ENCODE results near the gene UNKL.

UNKL gene

DNA sequence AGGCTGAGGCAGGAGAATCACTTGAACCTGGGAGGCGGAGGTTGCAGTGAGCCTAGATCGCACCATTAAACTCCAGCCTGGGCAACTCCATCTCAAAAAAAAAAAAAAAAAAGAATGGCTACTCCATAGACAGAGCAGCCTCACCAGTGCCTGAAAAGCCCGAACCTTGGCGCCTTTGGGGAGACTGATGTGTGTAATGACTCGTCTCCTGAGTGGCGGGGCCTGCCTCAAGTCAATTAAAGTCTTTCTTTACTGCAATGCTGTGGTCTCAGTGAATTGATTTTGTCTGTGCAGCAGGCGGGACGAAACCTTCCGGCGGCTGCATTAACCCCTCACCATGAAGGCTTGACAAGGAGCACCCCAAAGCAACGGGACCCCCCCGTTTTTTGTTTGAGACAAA, 9.5 kb upstream of the UNKL start (continued):
- TF ChIP-seq ZFP3 (tag by site-specific recombination; IDR thresholded peaks at IDR 0.05; ENCODE audit: low read depth), result no peak
- TF ChIP-seq, protein P1, sequence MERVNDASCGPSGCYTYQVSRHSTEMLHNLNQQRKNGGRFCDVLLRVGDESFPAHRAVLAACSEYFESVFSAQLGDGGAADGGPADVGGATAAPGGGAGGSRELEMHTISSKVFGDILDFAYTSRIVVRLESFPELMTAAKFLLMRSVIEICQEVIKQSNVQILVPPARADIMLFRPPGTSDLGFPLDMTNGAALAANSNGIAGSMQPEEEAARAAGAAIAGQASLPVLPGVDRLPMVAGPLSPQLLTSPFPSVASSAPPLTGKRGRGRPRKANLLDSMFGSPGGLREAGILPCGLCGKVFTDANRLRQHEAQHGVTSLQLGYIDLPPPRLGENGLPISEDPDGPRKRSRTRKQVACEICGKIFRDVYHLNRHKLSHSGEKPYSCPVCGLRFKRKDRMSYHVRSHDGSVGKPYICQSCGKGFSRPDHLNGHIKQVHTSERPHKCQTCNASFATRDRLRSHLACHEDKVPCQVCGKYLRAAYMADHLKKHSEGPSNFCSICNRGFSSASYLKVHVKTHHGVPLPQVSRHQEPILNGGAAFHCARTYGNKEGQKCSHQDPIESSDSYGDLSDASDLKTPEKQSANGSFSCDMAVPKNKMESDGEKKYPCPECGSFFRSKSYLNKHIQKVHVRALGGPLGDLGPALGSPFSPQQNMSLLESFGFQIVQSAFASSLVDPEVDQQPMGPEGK (tag by site-specific recombination; IDR thresholded peaks at IDR 0.05), result no peak

DNA sequence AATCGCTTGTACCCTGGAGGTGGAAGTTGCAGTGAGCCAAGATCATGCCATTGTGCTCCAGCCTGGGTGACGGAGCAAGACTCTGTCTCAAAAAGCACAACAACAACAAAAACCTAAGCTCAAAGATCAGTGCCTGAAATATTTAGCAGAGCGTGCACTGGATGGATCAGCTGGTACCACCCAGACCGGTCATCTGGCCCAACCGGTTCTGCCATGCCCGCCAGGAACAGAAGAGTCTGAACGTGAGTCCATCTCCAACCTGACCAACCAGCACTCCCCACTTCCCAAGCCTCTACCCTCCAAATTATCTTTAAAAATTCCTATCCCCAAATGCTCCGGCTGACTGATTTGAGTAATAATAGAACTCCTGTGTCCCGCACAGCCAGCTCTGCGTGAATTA, 7.6 kb upstream of the UNKL start:
- Histone ChIP-seq H3K27ac (ENCODE audit: extremely low read depth, low read depth, low read length) (no peak overlapping the region), H3K4me3 (ENCODE audit: low read depth, low read length) (no peak overlapping the region), H3K4me1 (ENCODE audit: control insufficient read depth, insufficient read depth, low read length) (peaks cover 3% of the 10 kb centered on the region; the same call in 1 of the 2 replicates), H3K9me3 (ENCODE audit: control insufficient read depth, insufficient read depth, low read depth, low read length) (no peaks in the 10 kb centered on the region), H3K36me3 (ENCODE audit: control insufficient read depth in 2 of 2, insufficient read depth in 1 of 2, low read length in 2 of 2) (peaks cover 0 to 4% of the 10 kb centered on the region in 2 experiments; a peak in 2 of 3 replicates)
- CTCF ChIA-PET, result no interaction called here
- no peak for TF ChIP-seq ZFP41 (tag by site-specific recombination; IDR thresholded peaks at IDR 0.05; ENCODE audit: borderline replicate concordance)
- no peak for TF ChIP-seq ZNF658 (tag by site-specific recombination; IDR thresholded peaks at IDR 0.05)
- TF ChIP-seq HOXD13 (CRISPR knock-in tag; IDR thresholded peaks at IDR 0.05; ENCODE audit: borderline replicate concordance), result no peak
- TF ChIP-seq, protein P2, sequence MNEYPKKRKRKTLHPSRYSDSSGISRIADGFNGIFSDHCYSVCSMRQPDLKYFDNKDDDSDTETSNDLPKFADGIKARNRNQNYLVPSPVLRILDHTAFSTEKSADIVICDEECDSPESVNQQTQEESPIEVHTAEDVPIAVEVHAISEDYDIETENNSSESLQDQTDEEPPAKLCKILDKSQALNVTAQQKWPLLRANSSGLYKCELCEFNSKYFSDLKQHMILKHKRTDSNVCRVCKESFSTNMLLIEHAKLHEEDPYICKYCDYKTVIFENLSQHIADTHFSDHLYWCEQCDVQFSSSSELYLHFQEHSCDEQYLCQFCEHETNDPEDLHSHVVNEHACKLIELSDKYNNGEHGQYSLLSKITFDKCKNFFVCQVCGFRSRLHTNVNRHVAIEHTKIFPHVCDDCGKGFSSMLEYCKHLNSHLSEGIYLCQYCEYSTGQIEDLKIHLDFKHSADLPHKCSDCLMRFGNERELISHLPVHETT (tag by site-specific recombination; IDR thresholded peaks at IDR 0.05), result no peak
- no peak for TF ChIP-seq ZNF324 (tag by site-specific recombination; IDR thresholded peaks at IDR 0.05)
- TF ChIP-seq, protein P1 (tag by site-specific recombination; IDR thresholded peaks at IDR 0.05), result no peak
- no peak for TF ChIP-seq ZNF155 (tag by site-specific recombination; IDR thresholded peaks at IDR 0.05)
- no peak for TF ChIP-seq ZNF48 (tag by site-specific recombination; IDR thresholded peaks at IDR 0.05)
- no peak for TF ChIP-seq ZNF654 (tag by site-specific recombination; IDR thresholded peaks at IDR 0.05; ENCODE audit: low read depth)
- no peak for TF ChIP-seq ZNF350 (tag by site-specific recombination; IDR thresholded peaks at IDR 0.05)
- POLR2A ChIA-PET, result no interaction called here

DNA sequence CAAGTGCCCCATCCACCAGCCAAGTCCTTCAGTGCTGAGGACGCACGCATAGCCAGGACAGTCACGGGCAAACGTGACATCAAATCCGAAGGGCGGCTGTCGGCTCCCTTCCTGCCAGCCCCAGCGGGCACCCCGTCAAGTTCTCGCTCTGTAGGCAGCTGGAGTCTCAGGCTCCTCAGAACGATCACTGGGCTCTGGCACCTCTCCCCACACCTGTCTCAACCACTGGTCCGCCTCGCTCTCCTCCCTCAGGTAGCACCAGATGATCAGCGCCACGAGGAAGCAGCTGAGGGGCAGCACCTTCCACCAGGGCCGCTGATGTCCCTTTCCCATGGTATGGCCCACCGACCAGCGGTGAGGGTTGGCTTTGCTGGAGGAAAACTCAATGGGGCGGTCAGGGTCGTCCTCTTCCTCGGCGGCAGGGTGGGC, 5.6 kb upstream of the UNKL start:
- Histone ChIP-seq H3K36me3 (ENCODE audit: control insufficient read depth in 2 of 2, insufficient read depth in 1 of 2, low read length in 2 of 2) (peaks cover 0 to 4% of the 10 kb centered on the region in 2 experiments; a peak in 2 of 3 replicates), H3K4me3 (ENCODE audit: low read depth, low read length) (peak overlapping the region; percentile 75), H3K27ac (ENCODE audit: extremely low read depth, low read depth, low read length) (peak overlapping the region; percentile 60; the same call in 1 of the 2 replicates), H3K4me1 (ENCODE audit: control insufficient read depth, insufficient read depth, low read length) (peaks cover 3% of the 10 kb centered on the region; the same call in 1 of the 2 replicates), H3K9me3 (ENCODE audit: control insufficient read depth, insufficient read depth, low read depth, low read length) (no peaks in the 10 kb centered on the region)
- CTCF ChIA-PET, result interaction anchor here (0.7 to 1.0 kb wide), 2 partner anchors 45 to 758 kb away, joined by 3 read pairs; no protein-coding TSS in a partner anchor
- TF ChIP-seq ZNF146 (tag by site-specific recombination; IDR thresholded peaks at IDR 0.05) (no peak), GLIS2 (tag by site-specific recombination; IDR thresholded peaks at IDR 0.05) (no peak), ZNF416 (tag by site-specific recombination; IDR thresholded peaks at IDR 0.05) (no peak), ZNF354C (tag by site-specific recombination; IDR thresholded peaks at IDR 0.05; ENCODE audit: borderline replicate concordance, low read depth) (no peak), HOXA7 (CRISPR knock-in tag; IDR thresholded peaks at IDR 0.05; ENCODE audit: borderline replicate concordance) (no peak), ZNF600 (tag by site-specific recombination; IDR thresholded peaks at IDR 0.05) (no peak), ZNF501 (tag by site-specific recombination; IDR thresholded peaks at IDR 0.05) (no peak), OSR2 (tag by site-specific recombination; IDR thresholded peaks at IDR 0.05) (no peak), TCF7L2 (IDR thresholded peaks at IDR 0.05; ENCODE audit: borderline replicate concordance, low read depth, low read length) (no peak), ZSCAN16 (tag by site-specific recombination; IDR thresholded peaks at IDR 0.05) (no peak)
- TF ChIP-seq, protein P1 (tag by site-specific recombination; IDR thresholded peaks at IDR 0.05), result no peak
- TF ChIP-seq, protein P3, sequence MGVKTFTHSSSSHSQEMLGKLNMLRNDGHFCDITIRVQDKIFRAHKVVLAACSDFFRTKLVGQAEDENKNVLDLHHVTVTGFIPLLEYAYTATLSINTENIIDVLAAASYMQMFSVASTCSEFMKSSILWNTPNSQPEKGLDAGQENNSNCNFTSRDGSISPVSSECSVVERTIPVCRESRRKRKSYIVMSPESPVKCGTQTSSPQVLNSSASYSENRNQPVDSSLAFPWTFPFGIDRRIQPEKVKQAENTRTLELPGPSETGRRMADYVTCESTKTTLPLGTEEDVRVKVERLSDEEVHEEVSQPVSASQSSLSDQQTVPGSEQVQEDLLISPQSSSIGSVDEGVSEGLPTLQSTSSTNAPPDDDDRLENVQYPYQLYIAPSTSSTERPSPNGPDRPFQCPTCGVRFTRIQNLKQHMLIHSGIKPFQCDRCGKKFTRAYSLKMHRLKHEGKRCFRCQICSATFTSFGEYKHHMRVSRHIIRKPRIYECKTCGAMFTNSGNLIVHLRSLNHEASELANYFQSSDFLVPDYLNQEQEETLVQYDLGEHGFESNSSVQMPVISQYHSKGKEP (tag by site-specific recombination; IDR thresholded peaks at IDR 0.05), result no peak
- POLR2A ChIA-PET, result interaction anchor here (0.6 to 1.5 kb wide), 11 partner anchors 8 to 301 kb away, joined by 3 to 10 read pairs (median 4); partner anchors contain the start of genes JPT2, PERCC1 and UBE2I
